NCI-H2107 treated with DMSO at 0.1 percent for 48 hours (cell line): ENCODE results near the gene COL16A1.
A peak's percentile ranks its signal among the peaks of the same experiment; 100 is the strongest.

Experiments used
- DNase-seq: peaks from one replicate; lab custom pipeline; 2025; ENCODE audit not compliant: unreplicated experiment; lab: John Stamatoyannopoulos, UW

COL16A1 gene

GRCh38 chr1:31733389-31734219, 29.8 kb upstream of the COL16A1 start:
- DNase-seq: no peak

DNA sequence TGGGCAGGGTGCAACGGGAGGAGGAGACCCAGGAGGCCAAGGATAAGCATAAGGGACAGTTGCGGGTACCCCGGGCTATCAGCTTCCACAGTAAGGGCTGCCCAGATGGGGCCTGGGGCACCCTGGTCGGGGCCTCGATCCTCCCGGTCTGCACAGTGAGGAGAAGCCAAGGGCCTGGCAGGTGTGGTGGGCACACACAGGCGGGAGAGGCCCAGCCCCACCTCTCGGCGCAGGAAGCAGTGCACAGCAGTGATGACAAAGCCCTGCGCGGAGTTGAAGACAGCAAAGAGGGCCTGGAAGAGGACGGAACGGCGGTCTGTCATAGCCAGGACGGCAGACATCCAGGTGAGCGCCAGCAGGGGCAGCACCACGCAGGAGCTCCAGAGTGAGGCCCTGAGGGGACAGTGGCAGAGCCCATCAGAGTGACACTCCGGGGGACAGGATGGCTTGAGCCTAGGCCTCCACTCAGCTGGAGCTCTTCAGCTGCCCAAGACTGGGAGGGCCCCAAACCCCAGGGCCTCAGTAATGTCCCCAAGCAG, 29.0 kb upstream of the COL16A1 start:
- no peak for DNase-seq

DNA sequence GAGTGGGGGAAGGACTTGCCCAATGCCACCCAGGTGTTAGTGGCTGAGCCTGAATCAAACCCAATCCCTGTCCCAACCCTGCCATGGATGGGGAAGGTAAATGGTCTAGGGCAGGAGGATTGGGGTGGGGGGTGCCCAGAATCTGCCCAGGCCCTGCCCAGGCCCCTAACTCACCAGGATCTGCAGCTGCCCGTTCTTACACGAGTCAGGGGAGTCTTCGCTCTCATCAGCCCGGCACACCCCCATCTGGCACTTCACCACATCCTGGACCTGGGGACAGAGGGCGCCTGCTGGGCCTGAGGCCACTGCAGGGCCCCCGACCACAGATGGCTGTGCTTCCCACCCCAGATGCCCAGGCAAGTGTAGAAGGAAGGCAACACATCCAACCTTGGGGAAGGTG, 28.5 kb upstream of the COL16A1 start:
- no peak for DNase-seq

- no peak for DNase-seq
These were observed 27.3 kb upstream of the COL16A1 start for GRCh38 chr1:31731049-31731565.

DNA sequence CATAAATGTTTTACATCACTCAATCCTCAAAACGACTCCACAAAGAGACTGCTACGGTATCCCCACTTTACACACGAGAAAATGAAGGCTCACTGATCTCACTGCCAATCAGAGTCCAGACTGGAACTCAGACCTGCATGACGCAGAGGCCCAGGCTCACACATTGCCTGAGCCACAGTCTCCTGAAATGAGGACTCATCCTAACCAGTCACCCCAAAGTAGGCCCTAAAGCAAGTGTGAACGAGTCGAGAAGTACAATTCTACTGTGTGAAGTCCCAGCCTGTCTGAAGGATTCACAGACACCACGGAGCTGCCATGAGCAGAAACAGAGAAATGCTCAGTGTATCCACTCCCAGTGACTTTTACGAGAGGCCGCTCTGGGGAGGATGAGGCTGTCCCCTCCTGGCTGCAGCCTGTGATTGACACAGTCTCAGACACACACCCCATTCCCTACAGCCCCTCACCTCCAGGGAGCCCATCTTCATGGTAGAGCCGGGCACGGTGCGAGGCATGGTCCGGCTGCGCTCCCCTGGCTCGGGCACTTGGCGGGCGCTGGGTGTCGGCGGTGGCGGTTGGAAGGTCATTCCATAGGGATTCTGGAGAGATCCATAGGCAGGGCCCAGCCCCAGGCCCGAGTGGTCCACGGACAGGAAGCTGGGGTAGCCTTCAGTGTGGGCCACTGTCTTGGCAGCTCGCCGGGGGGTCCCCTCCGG, 26.7 kb upstream of the COL16A1 start:
- no peak for DNase-seq

GRCh38 chr1:31727849-31728248, 24.0 kb upstream of the COL16A1 start:
- no peak for DNase-seq

DNA sequence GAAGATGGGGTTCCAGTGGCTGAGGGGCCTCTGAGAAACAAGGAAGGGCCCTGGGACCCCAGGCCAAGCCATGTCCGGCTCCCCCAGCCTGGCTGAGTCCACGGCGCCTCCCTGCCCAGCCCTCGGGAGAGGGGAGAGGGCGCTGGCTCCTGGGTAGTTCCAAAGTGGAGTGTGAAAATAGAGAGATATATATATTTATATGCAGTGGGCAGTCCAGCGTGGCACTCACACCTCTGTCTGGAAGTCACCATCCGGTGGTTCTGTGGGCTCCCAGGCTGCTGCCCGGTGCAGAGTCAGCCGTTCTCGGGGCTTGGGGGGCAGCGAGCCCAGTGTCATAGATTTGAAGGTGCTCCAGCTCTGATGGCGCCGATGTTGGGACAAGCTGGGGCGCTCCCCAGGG, 23.4 kb upstream of the COL16A1 start:
- no peak for DNase-seq

DNA sequence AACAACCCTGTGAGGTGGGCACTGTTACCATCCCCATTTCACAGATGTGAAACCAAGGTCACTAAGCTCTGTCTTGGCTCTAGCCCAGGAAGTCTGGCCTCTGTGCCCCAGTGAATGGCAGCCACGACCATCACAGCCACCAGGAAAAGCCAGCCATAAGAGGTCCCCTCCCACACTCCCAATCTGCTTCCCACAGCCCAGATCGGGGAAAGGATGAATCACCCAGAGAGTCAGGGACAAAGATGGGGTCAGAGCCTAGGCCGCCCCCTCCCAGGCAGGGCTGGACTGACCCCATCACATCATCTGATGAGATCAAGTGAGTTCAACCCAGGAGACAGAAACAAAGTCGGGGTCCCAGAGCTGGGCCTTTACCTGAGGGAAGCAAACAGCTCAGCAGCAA, 22.9 kb upstream of the COL16A1 start:
- no peak for DNase-seq

DNA sequence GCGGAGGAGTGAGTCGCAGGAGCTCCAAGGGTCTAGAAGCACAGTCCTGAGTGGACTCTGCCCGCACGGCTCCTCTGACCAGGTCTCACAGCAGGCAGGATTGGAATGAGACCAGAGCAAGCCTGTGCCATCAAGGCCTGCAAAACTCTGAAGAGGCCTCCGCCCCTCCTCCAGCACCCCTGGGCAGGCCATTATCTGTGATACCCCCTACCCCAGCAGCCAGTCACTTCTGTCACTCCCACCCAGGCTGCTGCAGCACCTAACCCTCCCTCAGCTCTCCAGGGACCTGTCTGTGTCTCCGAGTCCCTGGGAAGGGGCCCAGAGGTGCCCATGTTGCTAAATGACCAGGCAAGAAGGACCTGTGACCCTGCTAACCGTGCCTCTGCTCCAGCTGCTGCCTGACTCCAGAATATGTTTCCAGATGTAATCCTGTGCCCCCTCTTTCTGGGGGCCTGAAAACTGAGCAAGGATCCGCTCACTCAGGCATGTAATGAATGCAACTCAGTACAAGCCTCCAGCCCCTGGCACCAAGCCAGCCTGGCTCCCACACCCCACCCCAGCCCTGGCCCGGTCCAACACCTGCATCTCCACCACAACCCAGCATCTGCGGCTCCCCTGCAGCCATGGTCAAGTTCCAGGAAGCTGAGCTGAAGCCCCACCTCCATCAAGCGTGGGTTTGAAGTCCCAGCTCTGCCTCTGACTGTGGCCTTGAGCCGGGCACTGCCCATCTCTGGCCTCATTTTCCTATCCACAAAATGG, 22.1 kb upstream of the COL16A1 start:
- DNase-seq: peak; percentile 69

GRCh38 chr1:31725134-31725533, 21.3 kb upstream of the COL16A1 start:
- no peak for DNase-seq

DNA sequence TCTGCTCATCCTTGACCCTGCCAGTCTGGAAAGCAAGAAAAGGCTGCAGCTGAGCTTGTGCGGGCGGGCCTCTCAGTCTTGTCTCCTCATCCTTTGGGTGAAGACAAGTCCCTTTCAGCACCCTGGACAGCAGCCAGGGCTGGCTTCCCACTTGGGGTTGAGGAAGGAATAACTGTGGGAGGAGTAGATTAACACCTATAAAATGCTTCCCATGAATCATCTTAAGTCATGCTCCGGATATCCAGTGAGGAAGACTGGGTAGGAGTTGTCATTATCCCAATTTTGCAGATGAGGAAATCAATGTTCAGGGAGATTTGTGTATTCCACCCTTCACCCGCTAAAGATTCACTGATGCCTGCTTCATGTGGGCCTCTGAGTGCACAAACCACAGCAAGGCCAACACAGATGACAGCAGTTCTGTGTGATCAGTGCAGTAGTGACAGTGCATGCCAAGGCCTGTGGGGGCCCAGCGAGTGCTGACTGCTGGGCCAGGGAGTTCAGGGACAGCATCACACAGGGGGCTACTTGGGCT, 20.1 kb upstream of the COL16A1 start:
- DNase-seq: no peak

- DNase-seq: no peak
These were observed 14.6 kb upstream of the COL16A1 start for GRCh38 chr1:31718327-31718897.

GRCh38 chr1:31717341-31717740, 13.5 kb upstream of the COL16A1 start:
- DNase-seq: peak; percentile 40

DNA sequence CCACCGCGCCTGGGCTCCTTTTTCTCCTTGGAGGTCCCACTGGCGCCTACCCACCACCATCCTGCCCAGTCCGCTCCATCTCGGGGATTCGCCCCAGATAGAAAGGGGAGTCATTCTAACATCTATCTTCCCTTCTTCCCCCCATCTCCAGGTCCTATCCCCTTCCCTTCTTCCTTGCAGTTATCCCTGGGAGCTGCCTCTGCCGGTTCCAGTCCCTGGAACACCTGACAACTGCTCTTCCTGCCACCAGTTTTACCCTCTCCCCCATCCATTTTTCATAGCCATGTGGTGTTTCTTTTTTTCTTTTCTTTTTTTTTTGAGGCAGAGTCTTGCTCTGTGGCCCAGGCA, 12.0 kb upstream of the COL16A1 start:
- DNase-seq: no peak

DNA sequence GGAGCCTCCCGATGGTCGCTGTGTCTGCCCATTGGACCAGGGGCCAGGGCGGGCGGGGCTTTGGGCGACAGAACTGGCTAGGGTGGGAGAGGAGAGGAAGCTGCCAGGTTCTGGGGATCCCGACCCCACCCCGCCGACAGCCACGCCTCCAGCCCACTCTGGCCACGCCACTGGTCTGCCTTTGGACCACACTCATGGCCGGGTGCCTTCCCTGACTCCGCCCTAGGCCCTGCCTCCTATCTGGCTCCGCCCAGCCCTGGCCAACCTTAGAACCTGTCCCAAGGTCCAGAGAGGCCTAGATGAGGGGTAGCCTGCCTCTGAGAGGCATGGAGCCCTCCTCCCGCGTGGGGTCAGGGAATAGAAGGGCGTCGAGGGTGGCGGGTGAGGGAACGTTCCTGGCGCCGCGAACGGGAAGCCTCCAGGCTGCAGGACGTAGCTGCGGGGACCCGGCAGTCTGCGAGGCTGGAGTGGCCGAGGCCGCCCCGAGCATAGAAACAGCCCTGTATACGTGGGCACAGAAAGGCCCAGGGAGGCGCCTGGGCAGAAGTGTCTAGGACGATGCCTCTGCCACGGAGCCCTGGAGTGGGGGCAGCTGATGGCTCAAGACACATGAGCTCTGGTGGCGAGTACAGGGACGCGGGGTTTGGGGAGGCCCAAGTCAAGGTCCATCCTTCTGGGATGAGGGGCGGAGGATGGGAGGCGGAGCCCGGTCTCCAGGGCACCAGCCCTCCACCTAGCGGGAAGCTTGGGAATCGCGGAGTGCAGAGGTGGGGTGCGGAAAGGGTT, 11.5 kb upstream of the COL16A1 start:
- DNase-seq: no peak

DNA sequence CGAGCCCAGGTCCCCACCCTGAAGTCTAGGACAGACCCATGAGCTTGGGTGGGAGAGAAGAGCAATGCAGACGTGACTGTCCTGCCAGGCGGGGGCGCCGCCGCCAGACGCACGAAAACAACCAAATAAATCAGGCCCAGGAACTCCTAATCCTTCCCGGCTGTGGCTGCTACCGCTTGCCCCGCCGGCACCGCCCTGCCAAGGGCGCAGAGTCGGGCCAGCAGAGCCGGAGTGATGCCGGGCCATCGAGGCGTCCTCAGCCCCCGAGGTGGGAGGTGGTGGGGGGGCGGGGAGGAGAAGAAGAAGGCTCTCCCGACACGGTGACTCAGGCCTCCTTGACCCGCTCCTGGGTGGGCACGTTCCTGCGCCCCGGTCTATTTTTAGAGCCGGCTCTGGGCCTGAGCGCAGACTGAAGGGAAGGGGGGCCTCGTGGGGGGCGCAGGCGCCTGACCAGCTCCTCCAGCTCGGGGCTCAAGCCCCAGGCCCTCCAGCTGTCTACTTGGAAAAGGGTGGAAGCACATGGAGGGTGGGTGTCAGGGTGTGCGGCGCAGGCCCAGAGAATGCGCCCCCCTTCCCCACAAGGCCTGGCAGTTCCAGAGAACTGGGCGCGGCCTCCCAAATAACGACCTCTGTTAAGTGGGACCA, 10.7 kb upstream of the COL16A1 start:
- DNase-seq: no peak

- no peak for DNase-seq
These were observed 8.8 kb upstream of the COL16A1 start for GRCh38 chr1:31712630-31713029.

GRCh38 chr1:31712068-31712467, 8.3 kb upstream of the COL16A1 start:
- DNase-seq: no peak

DNA sequence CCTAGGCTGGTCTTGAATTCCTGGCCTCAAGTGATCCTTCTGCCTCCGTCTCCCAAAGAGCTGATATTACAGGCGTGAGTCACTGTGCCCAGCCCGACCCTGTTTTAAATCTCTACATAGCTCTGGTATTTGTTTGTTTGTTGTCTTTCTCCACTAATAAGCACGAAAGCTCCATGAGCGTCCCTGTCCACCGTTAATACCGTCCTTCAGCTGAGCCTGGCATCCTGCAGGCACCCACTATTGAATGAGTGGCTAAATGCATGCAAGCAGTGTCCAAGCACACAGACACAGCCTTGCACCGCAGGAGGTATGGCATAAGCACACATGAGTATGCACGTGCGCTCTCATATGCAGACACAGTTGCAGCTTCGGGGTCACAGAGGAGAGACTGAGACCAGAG, 4.5 kb upstream of the COL16A1 start:
- DNase-seq: no peak

GRCh38 chr1:31707711-31708110, 3.9 kb upstream of the COL16A1 start:
- DNase-seq: no peak
